Measurements from ENCODE around the gene HERC5.
"Not testable (repeated sequence)": the region's sequence is repeated elsewhere in the genome, so short reads cannot be mapped to it uniquely, and the experiment has no call there.

The HERC5 gene

GRCh38 chr4:88456670-88457306 lies at the start of gene HERC5:
Gene HERC5 (plus strand): TSS chr4:88457119. CDS start chr4:88457270, 151 bp downstream.
- peak; percentile 93 for DNase-seq

GRCh38 chr4:88409206-88409605 lies 47.7 kb upstream of the HERC5 start:
- DNase-seq, result no peak

GRCh38 chr4:88409789-88410188 lies 47.1 kb upstream of the HERC5 start:
- DNase-seq, result no peak

- DNase-seq, result no peak
Measured at GRCh38 chr4:88411491-88412096, 45.3 kb upstream of the HERC5 start.

- no peak for DNase-seq
Measured at GRCh38 chr4:88413801-88414200, 43.1 kb upstream of the HERC5 start.

GRCh38 chr4:88414755-88415154 lies 42.2 kb upstream of the HERC5 start:
- no peak for DNase-seq

GRCh38 chr4:88415982-88416381 lies 40.9 kb upstream of the HERC5 start:
- no peak for DNase-seq

- no peak for DNase-seq
Measured at GRCh38 chr4:88418411-88418810, 38.5 kb upstream of the HERC5 start.

GRCh38 chr4:88419874-88420273 lies 37.0 kb upstream of the HERC5 start:
- no peak for DNase-seq

- DNase-seq, result no peak
Measured at GRCh38 chr4:88420844-88421243, 36.1 kb upstream of the HERC5 start.

GRCh38 chr4:88422403-88422802 lies 34.5 kb upstream of the HERC5 start:
- DNase-seq, result no peak

GRCh38 chr4:88429401-88429800 lies 27.5 kb upstream of the HERC5 start:
- no peak for DNase-seq

GRCh38 chr4:88435987-88436693 lies 20.8 kb upstream of the HERC5 start:
- DNase-seq, result no peak

- not testable (repeated sequence) for DNase-seq
Measured at GRCh38 chr4:88437873-88438272, 19.0 kb upstream of the HERC5 start.

GRCh38 chr4:88439161-88439760 lies 17.7 kb upstream of the HERC5 start:
- no peak for DNase-seq

- DNase-seq, result no peak
Measured at GRCh38 chr4:88440146-88440545, 16.8 kb upstream of the HERC5 start.

- DNase-seq, result no peak
Measured at GRCh38 chr4:88441696-88442095, 15.2 kb upstream of the HERC5 start.

GRCh38 chr4:88442689-88443191 lies 14.2 kb upstream of the HERC5 start:
- DNase-seq, result no peak

- DNase-seq, result no peak
Measured at GRCh38 chr4:88443486-88443885, 13.4 kb upstream of the HERC5 start.

- DNase-seq, result no peak
Measured at GRCh38 chr4:88445252-88445651, 11.7 kb upstream of the HERC5 start.

GRCh38 chr4:88446124-88446523 lies 10.8 kb upstream of the HERC5 start:
- no peak for DNase-seq

GRCh38 chr4:88447371-88448095 lies 9.4 kb upstream of the HERC5 start:
- DNase-seq, result no peak

GRCh38 chr4:88448211-88448765 lies 8.6 kb upstream of the HERC5 start:
- not testable (repeated sequence) for DNase-seq
